Left lung (tissue), 10 donors: ENCODE results near the gene HMGCR. TPM values are rescaled to one million over a fixed set of nuclear protein-coding genes. Genes with fewer than 3 reads are reported as not detected.

Experiments
- ATAC-seq: fragments of 200-7000 bp; cut with Tn5 transposase; one replicate; pipeline ENCODE4 v1.9.1; 2020; ENCODE audit warnings: moderate library complexity
- DNase-seq, 4 donors: peaks; one replicate each; pipeline ENCODE4 v3.0.0-alpha.2; 2013 to 2020
- H3K27ac ChIP-seq, 2 donors: fragments of 200-600 bp; sonication (generic) in 1 of 2; one replicate each; pipeline versions ENCODE4 v1.5.0 to v1.8.0; 2020 to 2021
- H3K27me3 ChIP-seq, 2 donors: fragments of 200-600 bp; sonication (generic) in 1 of 2; one replicate each; pipeline versions ENCODE4 v1.5.0 to v1.8.0; 2020 to 2021
- H3K36me3 ChIP-seq, 2 donors: fragments of 200-600 bp; sonication (generic) in 1 of 2; one replicate each; pipeline versions ENCODE4 v1.5.0 to v1.8.0; 2020 to 2021
- H3K4me1 ChIP-seq, 2 donors: fragments of 200-600 bp; one replicate each; pipeline ENCODE4 v1.8.0; 2021
- H3K4me3 ChIP-seq, 2 donors: fragments of 200-600 bp; sonication (generic) in 1 of 2; one replicate each; pipeline versions ENCODE4 v1.5.0 to v1.8.0; 2020 to 2021; ENCODE audit warnings: mild to moderate bottlenecking in 1 of 2
- H3K9me3 ChIP-seq, 2 donors: fragments of 200-600 bp; sonication (generic) in 1 of 2; one replicate each; pipeline versions ENCODE4 v1.5.0 to v1.8.0; 2020 to 2021
- CTCF ChIP-seq, 2 donors: fragments of 200-600 bp; sonication (generic) in 1 of 2; IDR thresholded peaks; one replicate each; pipeline versions ENCODE4 v1.5.0 to v1.8.0; 2021; ENCODE audit warnings: antibody characterized with exemption in 2 of 2
- intact Hi-C, 2 donors: fragments of 100-400 bp; cut with DNase I; formaldehyde crosslinking; loops; one replicate each; pipeline versions ENCODE4 v1.11.2 to v1.14.2; 2022
- polyA plus RNA-seq, 6 donors: library from polyadenylated mRNA; unstranded; fragments of 120-200 nt; gene quantifications; one replicate each; pipeline ENCODE4 v1.2.1, GENCODE V29; 2013; ENCODE audit not compliant: insufficient read length in 6 of 6
- total RNA-seq, 2 donors: library from RNA; stranded (reverse); fragmentation: NEBNext Ultra II Directional; extraction: Animal tissue kit (Norgen Biotek cat#: 25700); gene quantifications; one replicate each; pipeline ENCODE4 v1.2.1, GENCODE V29; 2021
- donor health status: DM: no; HTN: yes; CAD: no.
- donor health status: DM: no; HTN: no; CAD: no.

Gene HMGCR
- total and polyA plus RNA-seq, 8 donors, result 37.2 to 166 (median 54.9) TPM

- TF ChIP-seq CTCF (IDR thresholded peaks at IDR 0.05), result no peak
- DNase-seq (no peak), ATAC-seq (no peak)
- H3K4me3 ChIP-seq, result no peak overlapping the region
- H3K27me3 ChIP-seq, result no peaks in the 10 kb centered on the region
- H3K4me1 ChIP-seq, result no peaks in the 10 kb centered on the region
- H3K36me3 ChIP-seq, result peaks cover 5 to 100% of the 10 kb centered on the region in 2 donors
- no peaks in the 10 kb centered on the region for H3K9me3 ChIP-seq
- H3K27ac ChIP-seq, result no peak overlapping the region
- intact Hi-C loops, result no loop called here
Observed at GRCh38 chr5:75355236-75355635, 18.2 kb downstream of the HMGCR start.

GRCh38 chr5:75356719-75357118, 19.7 kb downstream of the HMGCR start:
- no peak for ATAC-seq
- H3K4me3 ChIP-seq, result no peak overlapping the region
- no peak overlapping the region for H3K27ac ChIP-seq
- intact Hi-C loops, result no loop called here
- H3K36me3 ChIP-seq, result peaks cover 5 to 100% of the 10 kb centered on the region in 2 donors
- no peak for DNase-seq
- no peaks in the 10 kb centered on the region for H3K9me3 ChIP-seq
- no peaks in the 10 kb centered on the region for H3K4me1 ChIP-seq
- no peaks in the 10 kb centered on the region for H3K27me3 ChIP-seq
- no peak for TF ChIP-seq CTCF (IDR thresholded peaks at IDR 0.05)

GRCh38 chr5:75358117-75358516, 21.1 kb downstream of the HMGCR start:
- H3K27ac ChIP-seq, result no peak overlapping the region
- peaks cover 5 to 100% of the 10 kb centered on the region in 2 donors for H3K36me3 ChIP-seq
- H3K4me3 ChIP-seq, result no peak overlapping the region
- H3K27me3 ChIP-seq, result no peaks in the 10 kb centered on the region
- intact Hi-C loops, result no loop called here
- H3K4me1 ChIP-seq, result no peaks in the 10 kb centered on the region
- ATAC-seq, result no peak
- no peaks in the 10 kb centered on the region for H3K9me3 ChIP-seq
- TF ChIP-seq CTCF (IDR thresholded peaks at IDR 0.05), result no peak
- DNase-seq, result no peak

- intact Hi-C loops, result no loop called here
- Histone ChIP-seq H3K4me1 (no peaks in the 10 kb centered on the region), H3K36me3 (peaks cover 0 to 70% of the 10 kb centered on the region in 2 donors), H3K4me3 (no peak overlapping the region), H3K9me3 (no peaks in the 10 kb centered on the region), H3K27me3 (no peaks in the 10 kb centered on the region), H3K27ac (no peak overlapping the region)
- ATAC-seq, result no peak
- no peak for TF ChIP-seq CTCF (IDR thresholded peaks at IDR 0.05)
- peak in 2 of 4 donors; percentile 29 to 59 for DNase-seq
Observed at GRCh38 chr5:75361310-75361709, 24.3 kb downstream of the HMGCR start.

GRCh38 chr5:75362474-75362975, 25.5 kb downstream of the HMGCR start:
- TF ChIP-seq CTCF (IDR thresholded peaks at IDR 0.05), result no peak
- intact Hi-C loops, result no loop called here
- Histone ChIP-seq H3K27me3 (no peaks in the 10 kb centered on the region), H3K9me3 (no peaks in the 10 kb centered on the region), H3K36me3 (peaks cover 0 to 58% of the 10 kb centered on the region in 2 donors), H3K27ac (no peak overlapping the region), H3K4me3 (no peak overlapping the region), H3K4me1 (no peaks in the 10 kb centered on the region)
- DNase-seq (no peak), ATAC-seq (no peak)
